H1 (cell line): ENCODE data around the gene CASP1. TPM values are rescaled to one million over a fixed set of nuclear protein-coding genes. Genes with fewer than 3 reads are reported as not detected.
"Not testable (repeated sequence)": the region's sequence is repeated elsewhere in the genome, so short reads cannot be mapped to it uniquely, and the experiment has no call there.

Experiments
- CTCF ChIA-PET: fragments of 300-600 bp; sonication (Branson Sonifier 250); formaldehyde crosslinking; loops from one replicate; lab custom pipeline; 2021; ENCODE audit not compliant: partially characterized antibody; lab: Charles Lee
- POLR2A ChIA-PET: fragments of 300-600 bp; sonication (Branson Sonifier 250); formaldehyde crosslinking; loops from one replicate; lab custom pipeline; 2021; ENCODE audit warnings: inconsistent platforms; ENCODE audit not compliant: partially characterized antibody; lab: Charles Lee
- DNase-seq, 2 experiments: peaks; one replicate each; pipeline versions ENCODE4 v3.0.0 to v3.0.0-alpha.2; 2010 to 2022; ENCODE audit warnings: low spot score in 2 of 2, low read depth in 1 of 2, mixed read lengths in 1 of 2
- FAIRE-seq: peaks from 2 replicates; lab custom pipeline; 2011; peaks lifted over from hg19 to GRCh38; lab: Jason Lieb, UNC
- H2AFZ ChIP-seq: 2 replicates; pipeline ENCODE4 v1.8.1; 2012; ENCODE audit warnings: low read length, inconsistent platforms
- H2AK5ac ChIP-seq: 2 replicates; pipeline ENCODE4 v1.6.1; 2013; ENCODE audit warnings: low read depth, low read length
- H2BK120ac ChIP-seq: replicated peaks from 2 replicates; pipeline ENCODE3; 2013; ENCODE audit warnings: low read depth, low read length, inconsistent platforms
- H2BK12ac ChIP-seq: 2 replicates; pipeline ENCODE4 v1.6.1; 2013; ENCODE audit warnings: low read depth, low read length
- H2BK15ac ChIP-seq: 2 replicates; pipeline ENCODE4 v1.6.1; 2013; ENCODE audit warnings: low read length
- H2BK20ac ChIP-seq: 2 replicates; pipeline ENCODE4 v1.6.1; 2013; ENCODE audit warnings: low read length
- H2BK5ac ChIP-seq: 2 replicates; pipeline ENCODE4 v1.6.1; 2013; ENCODE audit warnings: low read depth, low read length
- H3K14ac ChIP-seq: 2 replicates; pipeline ENCODE4 v1.6.1; 2013; ENCODE audit warnings: inconsistent platforms; ENCODE audit not compliant: insufficient read length
- H3K18ac ChIP-seq: 2 replicates; pipeline ENCODE4 v1.6.1; 2013; ENCODE audit warnings: low read length; ENCODE audit errors: extremely low read depth
- H3K23ac ChIP-seq: 2 replicates; pipeline ENCODE4 v1.6.1; 2013; ENCODE audit warnings: inconsistent platforms; ENCODE audit not compliant: insufficient read length
- H3K23me2 ChIP-seq: 2 replicates; pipeline ENCODE4 v1.6.1; 2013; ENCODE audit warnings: low read depth, low read length
- H3K27ac ChIP-seq: 2 replicates; pipeline ENCODE4 v1.6.1; 2011; ENCODE audit warnings: low read depth, low read length, inconsistent platforms
- H3K27me3 ChIP-seq, 4 experiments: replicated peaks in 1 of 4; 1 replicate in 1 of 4; 2 replicates in 3 of 4; pipeline versions ENCODE4 v1.6.1 to v1.8.1; 2011 to 2013; ENCODE audit warnings: low read length in 3 of 4, mild to moderate bottlenecking in 3 of 4, inconsistent platforms in 2 of 4, mixed read lengths in 2 of 4, moderate library complexity in 1 of 4; ENCODE audit not compliant: control insufficient read depth in 3 of 4, insufficient read depth in 3 of 4; ENCODE audit errors: extremely low read depth in 1 of 4
- H3K36me3 ChIP-seq, 4 experiments: 2 replicates each; pipeline versions ENCODE4 v1.6.1 to v1.8.1; 2011 to 2013; ENCODE audit warnings: mild to moderate bottlenecking in 4 of 4, low read length in 3 of 4, moderate library complexity in 2 of 4, control low read depth in 1 of 4, inconsistent platforms in 1 of 4; ENCODE audit not compliant: insufficient read depth in 4 of 4, control insufficient read depth in 2 of 4
- H3K4ac ChIP-seq: replicated peaks from 2 replicates; pipeline ENCODE3; 2013; ENCODE audit warnings: low read length, low read depth, mixed read lengths, inconsistent platforms; ENCODE audit not compliant: insufficient read length
- H3K4me1 ChIP-seq, 4 experiments: replicated peaks in 1 of 4; 1 replicate in 1 of 4; 2 replicates in 3 of 4; pipeline versions ENCODE4 v1.6.1 to v1.8.1; 2011 to 2013; ENCODE audit warnings: low read length in 3 of 4, inconsistent platforms in 2 of 4, mixed read lengths in 1 of 4; ENCODE audit not compliant: insufficient read depth in 4 of 4, control insufficient read depth in 3 of 4
- H3K4me2 ChIP-seq, 2 experiments: 2 replicates each; pipeline versions ENCODE4 v1.6.1 to v1.8.1; 2011 to 2013; ENCODE audit warnings: low read depth in 2 of 2, low read length in 2 of 2, control low read depth in 1 of 2, inconsistent platforms in 1 of 2, mild to moderate bottlenecking in 1 of 2; ENCODE audit not compliant: insufficient read depth in 1 of 2
- H3K4me3 ChIP-seq, 4 experiments: fragments of 200-600, 300-600 bp in 1 of 4; sonication (generic), shearing (Covaris generic), sonication (Bioruptor Twin) in 1 of 4; 2 replicates each; pipeline versions ENCODE4 v1.5.1 to v1.8.1; 2011 to 2016; ENCODE audit warnings: low read length in 4 of 4, low read depth in 3 of 4, control low read depth in 2 of 4, inconsistent platforms in 2 of 4, mild to moderate bottlenecking in 2 of 4, mixed read lengths in 1 of 4, moderate library complexity in 1 of 4; ENCODE audit not compliant: insufficient read depth in 2 of 4; ENCODE audit errors: extremely low read depth in 1 of 4
- H3K56ac ChIP-seq: replicated peaks from 2 replicates; pipeline ENCODE3; 2013; ENCODE audit warnings: low read depth, mild to moderate bottlenecking, mixed read lengths, low read length, inconsistent platforms; ENCODE audit not compliant: insufficient read length
- H3K79me1 ChIP-seq: 2 replicates; pipeline ENCODE4 v1.6.1; 2013; ENCODE audit warnings: low read depth, low read length, control low read depth
- H3K79me2 ChIP-seq, 2 experiments: 2 replicates each; pipeline versions ENCODE4 v1.6.1 to v1.8.1; 2012 to 2013; ENCODE audit warnings: low read length in 2 of 2, mild to moderate bottlenecking in 2 of 2, inconsistent platforms in 1 of 2; ENCODE audit not compliant: insufficient read depth in 2 of 2, control insufficient read depth in 1 of 2
- H3K9ac ChIP-seq, 4 experiments: replicated peaks in 1 of 4; 1 replicate in 1 of 4; 2 replicates in 3 of 4; pipeline versions ENCODE4 v1.6.1 to v1.8.1; 2011 to 2013; ENCODE audit warnings: low read depth in 3 of 4, low read length in 3 of 4, control low read depth in 2 of 4, mild to moderate bottlenecking in 2 of 4, moderate library complexity in 2 of 4, inconsistent platforms in 1 of 4; ENCODE audit errors: extremely low read depth in 1 of 4
- H3K9me3 ChIP-seq, 2 experiments: 2 replicates each; pipeline versions ENCODE4 v1.6.1 to v1.8.1; 2012 to 2013; ENCODE audit warnings: mild to moderate bottlenecking in 2 of 2, moderate library complexity in 2 of 2, control low read depth in 1 of 2, inconsistent platforms in 1 of 2, low read depth in 1 of 2, low read length in 1 of 2, mixed read lengths in 1 of 2; ENCODE audit not compliant: insufficient read depth in 2 of 2
- H4K20me1 ChIP-seq, 2 experiments: replicated peaks in 1 of 2; 2 replicates each; pipeline versions ENCODE3 to v1.8.1; 2011 to 2013; ENCODE audit warnings: inconsistent platforms in 2 of 2, low read length in 2 of 2, mild to moderate bottlenecking in 1 of 2; ENCODE audit not compliant: insufficient read depth in 2 of 2, control insufficient read depth in 1 of 2
- H4K5ac ChIP-seq: 2 replicates; pipeline ENCODE4 v1.6.1; 2013; ENCODE audit warnings: low read length, low read depth, mixed read lengths, inconsistent platforms; ENCODE audit not compliant: insufficient read length
- H4K8ac ChIP-seq: 2 replicates; pipeline ENCODE4 v1.8.0; 2013; ENCODE audit warnings: mild to moderate bottlenecking, moderate library complexity, low read length, inconsistent platforms; ENCODE audit not compliant: insufficient read depth; ENCODE audit errors: extremely low read depth
- H4K91ac ChIP-seq: replicated peaks from 2 replicates; pipeline ENCODE3; 2013; ENCODE audit warnings: low read length, mixed read lengths, inconsistent platforms; ENCODE audit not compliant: insufficient read length
- WGBS, 2 experiments: shearing (Covaris generic) in 1 of 2; methylation state at CpG; one replicate each; pipeline versions ENCODE4 v1.1.6 to v1.1.7; 2013 to 2015; ENCODE audit warnings: low lambda C conversion rate in 2 of 2, mixed read lengths in 2 of 2, inconsistent platforms in 1 of 2, low coverage in 1 of 2, missing lambda C conversion rate in 1 of 2; ENCODE audit not compliant: insufficient replicate concordance in 2 of 2, insufficient coverage in 1 of 2, insufficient read length in 1 of 2; ENCODE audit errors: extremely low coverage in 1 of 2, missing lambda C conversion rate in 1 of 2; 5-methylcytosine and 5-hydroxymethylcytosine counted together
- polyA plus RNA-seq, 7 experiments: library from polyadenylated mRNA; depleted of rRNA in 3 of 7; stranded (reverse) in 5 of 7; unstranded in 2 of 7; fragments of >200 nt in 5 of 7; fragments of 200-250 nt in 2 of 7; gene quantifications; 1 replicate in 5 of 7; 2 replicates in 1 of 7; 4 replicates in 1 of 7; pipeline versions ENCODE4 v1.2.1 to v1.2.3, GENCODE V29; 2011 to 2013; ENCODE audit warnings: missing spikeins in 2 of 7, mixed read lengths in 2 of 7
- total RNA-seq: library from RNA; stranded (reverse); fragmentation: NEBNext Ultra II Directional; extraction: Animal tissue kit (Norgen Biotek cat#: 25700); gene quantifications from 2 replicates; pipeline ENCODE4 v1.2.1, GENCODE V29; 2021

Gene CASP1
- total and polyA plus RNA-seq, 2 of the 8 experiments (the other 6 are each of a cell fraction or from before 2014, with no cell fraction given) = not detected

DNA sequence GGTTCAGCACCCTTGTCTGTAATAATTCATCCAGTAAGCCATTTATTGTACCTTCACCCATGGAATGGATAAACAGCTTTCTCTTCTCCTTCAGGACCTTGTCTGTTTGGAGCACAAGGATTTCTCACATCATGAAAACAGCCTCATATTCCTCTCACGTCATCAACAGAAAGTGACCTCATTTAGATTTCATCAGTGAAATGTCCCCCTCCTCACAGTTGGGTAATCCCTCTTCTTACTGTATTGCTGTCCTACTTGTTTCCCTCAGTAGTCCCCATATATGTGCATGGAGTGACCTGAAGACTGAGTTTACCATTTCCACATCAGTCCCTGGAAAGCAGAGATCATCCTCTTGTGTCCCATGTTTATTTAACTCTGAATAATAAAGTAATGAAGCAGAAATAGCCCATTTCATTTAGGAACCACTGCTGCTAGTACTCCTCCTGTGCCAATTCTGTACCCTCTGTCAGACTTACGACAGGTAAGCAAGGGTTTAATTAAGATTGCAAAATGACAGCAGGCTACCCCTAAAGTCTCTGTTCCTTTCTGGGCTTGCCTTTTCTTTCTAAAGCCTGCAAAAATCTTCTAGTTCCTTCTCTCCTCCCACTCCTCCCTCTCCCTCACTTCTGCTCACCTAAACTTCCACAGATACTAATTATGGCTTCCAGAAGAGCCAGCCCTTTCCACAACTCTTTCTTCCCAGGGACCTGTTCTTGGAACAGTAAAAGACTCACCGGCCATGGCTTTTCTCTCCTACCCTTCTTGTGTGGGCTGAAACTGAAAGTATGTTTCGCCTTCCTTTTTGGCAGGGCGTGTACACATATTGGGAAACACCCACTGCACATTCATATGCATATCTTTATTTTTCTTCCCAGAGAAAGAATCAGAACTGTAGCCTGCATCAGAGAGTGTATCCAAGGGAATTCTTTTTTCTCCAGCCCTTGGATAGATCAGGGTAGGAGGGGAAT lies 9.9 kb upstream of the CASP1 start, which contains the start of gene CARD16:
CARD16 (minus strand) TSS at position 779 of the 968 bp plus-strand sequence; CDS start at position 741, 38 bp downstream.
- FAIRE-seq, H2AFZ ChIP-seq: not testable (repeated sequence)

More for the DNA sequence above, 9.9 kb upstream of the CASP1 start, which contains the start of gene CARD16:
- H3K79me2 ChIP-seq, H3K23me2 ChIP-seq, H3K4me3 ChIP-seq, H4K20me1 ChIP-seq, H3K27ac ChIP-seq, DNase-seq, H4K91ac ChIP-seq, CTCF ChIA-PET, H3K4me2 ChIP-seq, H3K27me3 ChIP-seq, H3K4ac ChIP-seq, POLR2A ChIA-PET, H2BK20ac ChIP-seq, H3K79me1 ChIP-seq, H2BK5ac ChIP-seq, H3K14ac ChIP-seq, H4K8ac ChIP-seq, H3K23ac ChIP-seq, H3K9ac ChIP-seq, H3K18ac ChIP-seq, H2BK120ac ChIP-seq, H3K36me3 ChIP-seq, H2AK5ac ChIP-seq, H2BK12ac ChIP-seq, H4K5ac ChIP-seq, H3K56ac ChIP-seq, H2BK15ac ChIP-seq, H3K9me3 ChIP-seq, H3K4me1 ChIP-seq: not testable (repeated sequence)
- 99% methylated on average over 5 of the region's 5 CpGs; no CpG with 5 or more reads in 1 of the 2 experiments for WGBS, 2 experiments
